GM21526 (cell line): ENCODE results near the gene EFNA5.
"Not testable (repeated sequence)": the region's sequence is repeated elsewhere in the genome, so short reads cannot be mapped to it uniquely, and the experiment has no call there.

Source experiments
- ATAC-seq: cut with Tn5 transposase; IDR thresholded peaks from one replicate; pipeline ENCODE4 v1.9.1; 2021; ENCODE audit warnings: moderate library complexity; ENCODE audit not compliant: unreplicated experiment, low FRiP score

Gene EFNA5

GRCh38 chr5:107444300-107444699, 226.4 kb downstream of the EFNA5 start:
- ATAC-seq: no peak

GRCh38 chr5:107443897-107444296, 226.8 kb downstream of the EFNA5 start:
- ATAC-seq: no peak

- no peak for ATAC-seq
These were observed 228.3 kb downstream of the EFNA5 start for GRCh38 chr5:107442452-107442851.

GRCh38 chr5:107439832-107440231, 230.9 kb downstream of the EFNA5 start:
- no peak for ATAC-seq

- no peak for ATAC-seq
These were observed 232.7 kb downstream of the EFNA5 start for GRCh38 chr5:107437986-107438510.

GRCh38 chr5:107437154-107437553, 233.6 kb downstream of the EFNA5 start:
- no peak for ATAC-seq

GRCh38 chr5:107436201-107436600, 234.5 kb downstream of the EFNA5 start:
- ATAC-seq: no peak

GRCh38 chr5:107435061-107435460, 235.7 kb downstream of the EFNA5 start:
- no peak for ATAC-seq

GRCh38 chr5:107433646-107434045, 237.1 kb downstream of the EFNA5 start:
- ATAC-seq: not testable (repeated sequence)

GRCh38 chr5:107431998-107432397, 238.7 kb downstream of the EFNA5 start:
- no peak for ATAC-seq

- ATAC-seq: no peak
These were observed 239.2 kb downstream of the EFNA5 start for GRCh38 chr5:107431536-107431935.

GRCh38 chr5:107430071-107430625, 240.6 kb downstream of the EFNA5 start:
- ATAC-seq: no peak

GRCh38 chr5:107428303-107428813, 242.4 kb downstream of the EFNA5 start:
- no peak for ATAC-seq

GRCh38 chr5:107426872-107427271, 243.9 kb downstream of the EFNA5 start:
- ATAC-seq: no peak

GRCh38 chr5:107426209-107426608, 244.5 kb downstream of the EFNA5 start:
- no peak for ATAC-seq

- no peak for ATAC-seq
These were observed 245.2 kb downstream of the EFNA5 start for GRCh38 chr5:107425541-107426031.

- ATAC-seq: no peak
These were observed 246.2 kb downstream of the EFNA5 start for GRCh38 chr5:107424491-107424890.

- no peak for ATAC-seq
These were observed 248.2 kb downstream of the EFNA5 start for GRCh38 chr5:107422494-107422893.

GRCh38 chr5:107419498-107419897, 251.2 kb downstream of the EFNA5 start:
- no peak for ATAC-seq

GRCh38 chr5:107418902-107419301, 251.8 kb downstream of the EFNA5 start:
- ATAC-seq: no peak

GRCh38 chr5:107418071-107418470, 252.7 kb downstream of the EFNA5 start:
- ATAC-seq: no peak

- ATAC-seq: no peak
These were observed 255.0 kb downstream of the EFNA5 start for GRCh38 chr5:107415762-107416161.
